Measurements from ENCODE around the gene MATN1. TPM values are rescaled to one million over a fixed set of nuclear protein-coding genes. Genes with fewer than 3 reads are reported as not detected.

Gene MATN1
- total RNA-seq, 1 experiment from 2014 or later, result 0.12 TPM

DNA sequence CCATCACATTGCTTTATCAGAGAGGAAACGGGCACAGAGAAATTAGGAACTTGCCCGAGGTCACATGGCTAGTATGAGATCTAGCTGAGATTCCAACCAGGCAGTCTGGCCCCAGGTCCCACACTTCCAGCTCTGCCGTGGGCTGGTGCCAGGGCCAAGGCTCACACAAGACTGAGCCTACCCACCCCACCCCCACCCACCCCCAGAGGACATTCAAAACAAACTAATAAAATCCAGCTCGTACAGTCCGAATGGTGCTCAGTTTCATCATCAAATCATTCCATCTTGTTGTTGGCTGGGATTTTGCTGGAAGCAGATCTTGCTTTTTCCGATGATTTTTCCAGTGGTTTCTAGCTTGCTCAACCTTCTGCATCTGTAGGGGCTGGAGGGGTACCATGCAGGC is 27.9 kb downstream of the MATN1 start:
- Histone ChIP-seq H3K27ac (ENCODE audit: low read depth, low read length) (no peak overlapping the region), H3K9ac (ENCODE audit: low read length) (no peak overlapping the region), H2AFZ (ENCODE audit: low read depth, low read length, poor library complexity, severe bottlenecking) (no peak overlapping the region), H3K4me2 (ENCODE audit: low read length) (no peak overlapping the region), H3K9me3 (ENCODE audit: control insufficient read depth in 1 of 2, insufficient read depth in 1 of 2, low read depth in 1 of 2, low read length in 2 of 2) (no peaks in the 10 kb centered on the region), H3K4me3 (replicated peaks in 1 of 2; ENCODE audit: low read depth in 1 of 2, low read length in 2 of 2) (no peak overlapping the region), H3K36me3 (ENCODE audit: control insufficient read depth in 1 of 2, insufficient read depth in 2 of 2, low read length in 2 of 2) (no peaks in the 10 kb centered on the region), H4K20me1 (ENCODE audit: insufficient read depth) (no peaks in the 10 kb centered on the region), H3K27me3 (ENCODE audit: insufficient read depth, low read length) (no peaks in the 10 kb centered on the region), H3K9me2 (ENCODE audit: insufficient read depth) (no peaks in the 10 kb centered on the region), H3K79me2 (ENCODE audit: insufficient read depth, low read length) (no peaks in the 10 kb centered on the region), H3K4me1 (ENCODE audit: control insufficient read depth in 1 of 2, insufficient read depth in 2 of 2, low read length in 2 of 2) (peaks cover 0 to 9% of the 10 kb centered on the region in 2 experiments; a peak in 1 of 4 replicates)
- RAD21 ChIA-PET (ENCODE audit: low non-redundant PET in 1 of 2, low total read pairs in 2 of 2, uncharacterized antibody in 2 of 2, unreplicated experiment in 2 of 2), result no interaction called here
- DNase-seq (ENCODE audit: low read depth, low spot score) (no peak), ATAC-seq (no peak)
- BruUV-seq (replicated peaks), result no TSS peak
- TF ChIP-seq CEBPB (IDR thresholded peaks at IDR 0.05; ENCODE audit: low read depth) (no peak), POLR2A (IDR thresholded peaks at IDR 0.05; ENCODE audit: borderline replicate concordance, extremely low read depth, insufficient read depth, insufficient read length) (no peak), SRF (IDR thresholded peaks at IDR 0.05; ENCODE audit: low read depth) (no peak), EZH2phosphoT487 (IDR thresholded peaks at IDR 0.05; ENCODE audit: borderline replicate concordance) (no peak), CBX3 (IDR thresholded peaks at IDR 0.05; ENCODE audit: low read depth) (no peak), ZFX (IDR thresholded peaks at IDR 0.05) (no peak), POLR2AphosphoS5 (IDR thresholded peaks at IDR 0.05; ENCODE audit: low read depth, low read length) (no peak)
- TF ChIP-seq, protein P1, sequence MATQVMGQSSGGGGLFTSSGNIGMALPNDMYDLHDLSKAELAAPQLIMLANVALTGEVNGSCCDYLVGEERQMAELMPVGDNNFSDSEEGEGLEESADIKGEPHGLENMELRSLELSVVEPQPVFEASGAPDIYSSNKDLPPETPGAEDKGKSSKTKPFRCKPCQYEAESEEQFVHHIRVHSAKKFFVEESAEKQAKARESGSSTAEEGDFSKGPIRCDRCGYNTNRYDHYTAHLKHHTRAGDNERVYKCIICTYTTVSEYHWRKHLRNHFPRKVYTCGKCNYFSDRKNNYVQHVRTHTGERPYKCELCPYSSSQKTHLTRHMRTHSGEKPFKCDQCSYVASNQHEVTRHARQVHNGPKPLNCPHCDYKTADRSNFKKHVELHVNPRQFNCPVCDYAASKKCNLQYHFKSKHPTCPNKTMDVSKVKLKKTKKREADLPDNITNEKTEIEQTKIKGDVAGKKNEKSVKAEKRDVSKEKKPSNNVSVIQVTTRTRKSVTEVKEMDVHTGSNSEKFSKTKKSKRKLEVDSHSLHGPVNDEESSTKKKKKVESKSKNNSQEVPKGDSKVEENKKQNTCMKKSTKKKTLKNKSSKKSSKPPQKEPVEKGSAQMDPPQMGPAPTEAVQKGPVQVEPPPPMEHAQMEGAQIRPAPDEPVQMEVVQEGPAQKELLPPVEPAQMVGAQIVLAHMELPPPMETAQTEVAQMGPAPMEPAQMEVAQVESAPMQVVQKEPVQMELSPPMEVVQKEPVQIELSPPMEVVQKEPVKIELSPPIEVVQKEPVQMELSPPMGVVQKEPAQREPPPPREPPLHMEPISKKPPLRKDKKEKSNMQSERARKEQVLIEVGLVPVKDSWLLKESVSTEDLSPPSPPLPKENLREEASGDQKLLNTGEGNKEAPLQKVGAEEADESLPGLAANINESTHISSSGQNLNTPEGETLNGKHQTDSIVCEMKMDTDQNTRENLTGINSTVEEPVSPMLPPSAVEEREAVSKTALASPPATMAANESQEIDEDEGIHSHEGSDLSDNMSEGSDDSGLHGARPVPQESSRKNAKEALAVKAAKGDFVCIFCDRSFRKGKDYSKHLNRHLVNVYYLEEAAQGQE (IDR thresholded peaks at IDR 0.05; ENCODE audit: low read depth), result no peak
- TF ChIP-seq, protein P2, sequence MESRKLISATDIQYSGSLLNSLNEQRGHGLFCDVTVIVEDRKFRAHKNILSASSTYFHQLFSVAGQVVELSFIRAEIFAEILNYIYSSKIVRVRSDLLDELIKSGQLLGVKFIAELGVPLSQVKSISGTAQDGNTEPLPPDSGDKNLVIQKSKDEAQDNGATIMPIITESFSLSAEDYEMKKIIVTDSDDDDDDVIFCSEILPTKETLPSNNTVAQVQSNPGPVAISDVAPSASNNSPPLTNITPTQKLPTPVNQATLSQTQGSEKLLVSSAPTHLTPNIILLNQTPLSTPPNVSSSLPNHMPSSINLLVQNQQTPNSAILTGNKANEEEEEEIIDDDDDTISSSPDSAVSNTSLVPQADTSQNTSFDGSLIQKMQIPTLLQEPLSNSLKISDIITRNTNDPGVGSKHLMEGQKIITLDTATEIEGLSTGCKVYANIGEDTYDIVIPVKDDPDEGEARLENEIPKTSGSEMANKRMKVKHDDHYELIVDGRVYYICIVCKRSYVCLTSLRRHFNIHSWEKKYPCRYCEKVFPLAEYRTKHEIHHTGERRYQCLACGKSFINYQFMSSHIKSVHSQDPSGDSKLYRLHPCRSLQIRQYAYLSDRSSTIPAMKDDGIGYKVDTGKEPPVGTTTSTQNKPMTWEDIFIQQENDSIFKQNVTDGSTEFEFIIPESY (IDR thresholded peaks at IDR 0.05; ENCODE audit: extremely low read depth, insufficient replicate concordance, low read length), result no peak
- TF ChIP-seq, protein P3, sequence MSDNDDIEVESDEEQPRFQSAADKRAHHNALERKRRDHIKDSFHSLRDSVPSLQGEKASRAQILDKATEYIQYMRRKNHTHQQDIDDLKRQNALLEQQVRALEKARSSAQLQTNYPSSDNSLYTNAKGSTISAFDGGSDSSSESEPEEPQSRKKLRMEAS (IDR thresholded peaks at IDR 0.05), result no peak
- CTCF ChIA-PET, result interaction anchor here (0.6 kb wide), 1 partner anchor 103 kb away, joined by 3 read pairs; no protein-coding TSS in a partner anchor
- intact Hi-C loops (cut with micrococcal nuclease), result no loop called here
- POLR2A ChIA-PET, result no interaction called here
